Lung (tissue), 12 donors: Measurements from ENCODE around the gene PNPLA8. TPM values are rescaled to one million over a fixed set of nuclear protein-coding genes. Genes with fewer than 3 reads are reported as not detected.
"Not testable (repeated sequence)": the region's sequence is repeated elsewhere in the genome, so short reads cannot be mapped to it uniquely, and the experiment has no call there.

Source experiments
- ATAC-seq: fragments of 200-7000 bp; cut with Tn5 transposase; one replicate; pipeline ENCODE4 v1.9.1; 2020; ENCODE audit warnings: moderate number of reproducible peaks; ENCODE audit not compliant: insufficient read depth, low FRiP score
- DNase-seq, 3 donors: peaks; one replicate each; pipeline ENCODE4 v3.0.0-alpha.2; 2013 to 2017
- H3K27ac ChIP-seq, 2 donors: one replicate each; pipeline ENCODE4 v1.5.1; 2013; ENCODE audit warnings: mild to moderate bottlenecking in 2 of 2, moderate library complexity in 2 of 2, control low read depth in 1 of 2, inconsistent platforms in 1 of 2, low read depth in 1 of 2, low read length in 1 of 2
- H3K27me3 ChIP-seq, 3 donors: one replicate each; pipeline ENCODE4 v1.5.1; 2013; ENCODE audit warnings: low read length in 2 of 3; ENCODE audit not compliant: control insufficient read depth in 3 of 3, insufficient read depth in 3 of 3
- H3K36me3 ChIP-seq, 4 donors: one replicate each; pipeline ENCODE4 v1.5.1; 2013; ENCODE audit warnings: low read length in 4 of 4, mild to moderate bottlenecking in 1 of 4, moderate library complexity in 1 of 4; ENCODE audit not compliant: control insufficient read depth in 4 of 4, insufficient read depth in 4 of 4
- H3K4me1 ChIP-seq, 5 donors: one replicate each; pipeline ENCODE4 v1.5.1; 2013; ENCODE audit warnings: low read length in 5 of 5, mild to moderate bottlenecking in 2 of 5, moderate library complexity in 1 of 5; ENCODE audit not compliant: control insufficient read depth in 5 of 5, insufficient read depth in 5 of 5
- H3K4me3 ChIP-seq: one replicate; pipeline ENCODE4 v1.5.1; 2013; ENCODE audit warnings: mild to moderate bottlenecking, control low read depth, moderate library complexity
- H3K9ac ChIP-seq, 2 donors: one replicate each; pipeline ENCODE4 v1.5.1; 2013; ENCODE audit warnings: low read length in 2 of 2, control low read depth in 1 of 2; ENCODE audit not compliant: insufficient read depth in 1 of 2
- H3K9me3 ChIP-seq, 4 donors: one replicate each; pipeline ENCODE4 v1.5.1; 2013; ENCODE audit warnings: low read length in 3 of 4, mild to moderate bottlenecking in 1 of 4, moderate library complexity in 1 of 4; ENCODE audit not compliant: control insufficient read depth in 4 of 4, insufficient read depth in 3 of 4
- WGBS, 2 donors: extraction: QIAGEN DNeasy Blood & Tissue Kit; methylation state at CpG; one replicate each; pipeline ENCODE4 v1.1.7; 2013; 5-methylcytosine and 5-hydroxymethylcytosine counted together
- polyA plus RNA-seq, 2 donors: library from polyadenylated mRNA; stranded (reverse); fragments of 200-250 nt; gene quantifications; one replicate each; pipeline ENCODE4 v1.2.1, GENCODE V29; 2013
- total RNA-seq, 2 donors: library from RNA; depleted of rRNA in 1 of 2; stranded (reverse); fragments of >200 nt in 1 of 2; gene quantifications; one replicate each; pipeline ENCODE4 v1.2.1, GENCODE V29; 2014 to 2021
- TF ChIP-seq, protein P1 (sequence below): IDR thresholded peaks from 2 replicates; pipeline ENCODE4 v1.5.1; 2012; ENCODE audit warnings: mild to moderate bottlenecking; ENCODE audit errors: control extremely low read depth, extremely low read depth
- donor health status: control.
- donor health status: control.
- donor health status: Bipolar disorder and iron deficiency.
- donor health status: healthy.
- donor health status: DM: yes; HTN: yes; CAD: no.

Gene PNPLA8
- total and polyA plus RNA-seq, 4 donors: 14.2 to 49.7 (median 25.4) TPM

GRCh38 chr7:108511939-108512338 lies 14.0 kb downstream of the PNPLA8 start:
- H3K36me3 ChIP-seq: peaks cover 8 to 12% (median 10%) of the 10 kb centered on the region in 4 donors
- TF ChIP-seq, protein P1, sequence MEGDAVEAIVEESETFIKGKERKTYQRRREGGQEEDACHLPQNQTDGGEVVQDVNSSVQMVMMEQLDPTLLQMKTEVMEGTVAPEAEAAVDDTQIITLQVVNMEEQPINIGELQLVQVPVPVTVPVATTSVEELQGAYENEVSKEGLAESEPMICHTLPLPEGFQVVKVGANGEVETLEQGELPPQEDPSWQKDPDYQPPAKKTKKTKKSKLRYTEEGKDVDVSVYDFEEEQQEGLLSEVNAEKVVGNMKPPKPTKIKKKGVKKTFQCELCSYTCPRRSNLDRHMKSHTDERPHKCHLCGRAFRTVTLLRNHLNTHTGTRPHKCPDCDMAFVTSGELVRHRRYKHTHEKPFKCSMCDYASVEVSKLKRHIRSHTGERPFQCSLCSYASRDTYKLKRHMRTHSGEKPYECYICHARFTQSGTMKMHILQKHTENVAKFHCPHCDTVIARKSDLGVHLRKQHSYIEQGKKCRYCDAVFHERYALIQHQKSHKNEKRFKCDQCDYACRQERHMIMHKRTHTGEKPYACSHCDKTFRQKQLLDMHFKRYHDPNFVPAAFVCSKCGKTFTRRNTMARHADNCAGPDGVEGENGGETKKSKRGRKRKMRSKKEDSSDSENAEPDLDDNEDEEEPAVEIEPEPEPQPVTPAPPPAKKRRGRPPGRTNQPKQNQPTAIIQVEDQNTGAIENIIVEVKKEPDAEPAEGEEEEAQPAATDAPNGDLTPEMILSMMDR: no peak
- DNase-seq (no peak), ATAC-seq (no peak)
- H3K4me3 ChIP-seq: no peak overlapping the region
- no peaks in the 10 kb centered on the region for H3K27me3 ChIP-seq
- no peak overlapping the region for H3K9ac ChIP-seq
- no peak overlapping the region for H3K27ac ChIP-seq
- 91 to 92% methylated on average over 4 of the region's 4 CpGs for WGBS, 2 donors
- H3K4me1 ChIP-seq: peaks cover 0 to 6% (median 0%) of the 10 kb centered on the region in 5 donors
- H3K9me3 ChIP-seq: no peaks in the 10 kb centered on the region

DNA sequence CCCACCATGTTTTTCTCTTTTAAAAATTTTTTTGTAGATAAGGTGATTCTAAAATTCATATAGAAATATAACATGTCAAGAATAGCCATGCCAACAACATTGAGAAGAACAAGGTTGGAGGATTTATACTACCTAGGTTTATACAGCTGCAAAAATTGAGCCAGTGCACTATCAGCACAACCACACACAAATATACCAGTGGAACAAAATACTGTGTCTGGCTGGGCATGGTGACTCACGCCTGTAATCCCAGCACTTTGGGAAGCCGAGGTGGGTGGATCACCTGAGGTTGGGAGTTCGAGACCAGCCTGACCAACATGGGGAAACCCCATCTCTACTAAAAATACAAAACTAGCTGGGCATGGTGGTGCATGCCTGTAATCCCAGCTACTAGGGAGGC lies 21.4 kb downstream of the PNPLA8 start:
- not testable (repeated sequence) for H3K9me3 ChIP-seq, H3K4me1 ChIP-seq, DNase-seq, H3K4me3 ChIP-seq, H3K9ac ChIP-seq, H3K27ac ChIP-seq, ATAC-seq, H3K36me3 ChIP-seq, H3K27me3 ChIP-seq
- 94 to 96% methylated on average over 3 of the region's 3 CpGs for WGBS, 2 donors

DNA sequence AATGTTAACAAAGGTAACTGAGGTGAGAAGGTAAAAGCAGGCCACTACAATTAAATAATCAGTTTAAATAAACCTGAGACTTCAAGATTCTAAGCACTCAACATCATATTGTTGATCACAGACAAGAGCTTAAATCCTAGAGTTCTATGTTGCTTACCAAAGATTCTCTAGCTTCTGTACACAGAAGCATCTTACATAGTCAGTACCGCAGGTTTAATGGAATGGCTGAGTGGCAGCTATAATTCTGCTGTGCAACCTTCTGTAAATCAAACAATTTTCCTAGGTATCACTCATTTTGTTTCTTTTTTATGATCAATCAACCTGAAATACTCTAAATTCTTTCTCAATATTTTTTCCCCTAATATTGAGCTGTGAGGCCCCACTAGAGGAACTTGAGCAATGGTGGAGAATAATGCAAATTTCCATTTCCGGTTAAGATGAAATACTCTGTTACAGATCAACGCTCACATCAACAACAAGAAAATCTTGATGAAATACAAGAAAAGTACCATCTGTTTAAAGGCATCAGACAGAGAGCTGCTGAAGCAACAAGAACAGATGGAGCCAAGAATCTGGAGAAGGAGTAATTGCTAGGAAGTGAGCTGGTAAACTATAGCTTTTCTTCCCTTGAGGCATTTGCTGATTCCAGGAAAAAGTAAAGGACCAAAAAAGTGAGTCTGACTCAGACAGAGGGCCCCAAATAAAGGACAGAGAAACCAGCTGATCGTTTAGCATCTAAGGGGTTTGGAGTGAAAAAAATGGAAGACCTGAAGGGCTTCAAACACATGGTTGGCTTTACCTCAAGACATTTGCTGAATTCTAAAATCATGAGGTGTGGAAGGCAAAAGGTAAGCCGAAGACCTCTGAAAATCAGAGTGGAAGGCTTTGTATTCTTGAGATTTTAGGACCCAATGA lies 22.6 kb downstream of the PNPLA8 start:
- no peak overlapping the region for H3K4me3 ChIP-seq
- no peaks in the 10 kb centered on the region for H3K27me3 ChIP-seq
- DNase-seq: peak in 2 of 3 donors; percentile 64 to 75
- TF ChIP-seq, protein P1: no peak
- H3K9ac ChIP-seq: no peak overlapping the region
- H3K4me1 ChIP-seq: peaks cover 0 to 6% (median 1%) of the 10 kb centered on the region in 5 donors
- ATAC-seq: no peak
- H3K27ac ChIP-seq: no peak overlapping the region
- WGBS, 2 donors: 62 to 79% methylated on average over 5 of the region's 5 CpGs
- peaks cover 0 to 8% (median 7%) of the 10 kb centered on the region in 4 donors for H3K36me3 ChIP-seq
- no peaks in the 10 kb centered on the region for H3K9me3 ChIP-seq

DNA sequence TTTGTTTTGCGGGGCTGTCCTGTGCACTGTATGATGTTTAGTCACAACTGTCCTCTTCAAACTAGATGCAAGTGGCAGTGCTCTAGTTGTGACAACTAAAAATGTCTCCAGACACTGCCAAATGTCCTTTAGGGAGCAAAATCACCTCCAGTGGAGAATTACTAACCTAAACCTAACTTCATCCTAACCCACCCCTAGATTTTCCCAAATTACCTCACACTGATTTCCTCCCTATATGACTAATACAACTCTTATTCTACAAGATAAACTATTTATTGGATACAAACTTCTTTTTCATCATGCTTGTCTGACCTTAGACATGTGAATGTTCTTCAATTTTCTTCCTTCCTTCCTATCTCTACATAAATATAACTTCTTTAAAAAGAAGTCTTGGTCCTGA lies 26.4 kb downstream of the PNPLA8 start:
- Histone ChIP-seq H3K9ac (no peak overlapping the region), H3K27me3 (no peaks in the 10 kb centered on the region), H3K36me3 (peaks cover 0 to 14% (median 10%) of the 10 kb centered on the region in 4 donors), H3K4me1 (peaks cover 0 to 6% (median 0%) of the 10 kb centered on the region in 5 donors), H3K4me3 (no peak overlapping the region), H3K9me3 (no peaks in the 10 kb centered on the region), H3K27ac (no peak overlapping the region)
- ATAC-seq (no peak), DNase-seq (no peak)
- WGBS, 2 donors: 94 to 97% methylated on average over 1 of the region's 1 CpG
- TF ChIP-seq, protein P1: no peak
